Measurements from ENCODE around the gene KIRREL3.

KIRREL3 gene

DNA sequence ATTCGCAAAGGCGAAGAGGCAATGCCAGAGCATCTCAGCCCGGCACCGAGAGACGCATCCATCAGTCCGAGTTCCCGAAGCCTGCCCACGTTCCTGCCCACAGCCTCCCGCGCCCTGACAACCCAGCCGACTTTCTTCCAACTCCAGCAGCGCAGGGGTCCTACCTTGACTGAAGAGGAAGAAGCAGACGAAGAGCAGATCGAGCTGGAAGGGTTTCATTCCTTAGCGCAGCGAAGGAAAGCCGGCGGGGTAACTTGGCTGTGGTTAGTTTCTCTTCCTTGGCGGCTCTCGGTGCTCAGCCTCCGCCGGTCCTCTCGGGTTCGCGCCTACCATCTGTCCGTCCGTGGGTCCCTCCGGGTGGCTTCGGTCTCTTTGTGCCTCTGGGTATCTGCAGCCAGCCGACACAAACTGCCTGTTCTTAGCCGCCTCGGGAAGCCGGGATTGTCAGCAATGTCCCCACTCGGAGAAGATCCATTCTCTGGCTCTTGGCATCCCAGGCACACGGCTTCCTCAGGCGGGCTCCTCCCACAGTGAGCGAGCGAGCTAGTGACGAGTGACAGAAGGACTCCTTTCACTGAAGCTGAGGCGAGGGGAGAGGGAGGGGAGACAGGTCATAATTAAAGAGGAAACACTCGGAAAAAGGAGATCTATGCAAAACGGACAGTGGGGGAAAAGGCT is at the start of gene KIRREL3:
KIRREL3 (minus strand) TSS at position 480 of the 678 bp plus-strand sequence.
- DNase-seq = no peak

DNA sequence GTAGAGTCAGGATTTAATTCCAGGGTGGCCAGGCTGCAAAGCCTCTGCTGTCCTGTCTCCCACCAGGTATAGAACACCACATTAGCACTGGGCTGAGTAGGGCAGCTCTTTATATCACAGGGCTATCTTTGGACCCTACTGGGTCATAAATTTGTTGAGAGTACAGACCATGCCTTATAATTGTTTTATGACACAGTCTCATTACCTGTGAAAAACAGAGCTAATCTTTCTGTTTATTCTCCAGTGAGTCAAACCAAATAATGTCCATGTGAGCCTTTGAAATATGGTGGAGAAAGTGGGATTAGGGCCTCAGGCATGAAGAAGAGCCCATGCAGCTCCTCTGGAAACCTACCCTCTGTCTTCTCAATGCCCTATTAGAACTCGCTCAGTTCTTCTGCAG is 49.6 kb upstream of the KIRREL3 start:
- no peak for DNase-seq

DNA sequence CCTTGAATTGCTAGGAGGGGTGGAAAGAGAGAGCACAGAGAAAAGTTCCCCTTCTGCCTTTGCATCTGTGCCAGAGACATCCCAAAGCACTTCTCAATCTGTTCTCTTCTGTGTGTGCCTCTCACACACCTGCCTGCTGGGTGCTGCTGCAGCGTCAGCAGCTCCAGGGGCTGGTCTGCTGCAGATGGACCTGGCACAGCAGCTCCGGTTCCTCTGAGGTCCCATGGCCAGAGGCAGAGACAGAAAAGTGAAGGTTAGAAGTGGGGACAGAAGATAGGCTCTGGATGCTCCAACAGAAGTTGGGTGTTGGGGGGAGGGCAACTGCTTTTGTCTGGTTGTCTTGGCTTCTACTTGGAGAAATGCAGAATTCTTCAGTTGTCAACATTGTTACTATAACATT is 48.9 kb upstream of the KIRREL3 start:
- no peak for DNase-seq

DNA sequence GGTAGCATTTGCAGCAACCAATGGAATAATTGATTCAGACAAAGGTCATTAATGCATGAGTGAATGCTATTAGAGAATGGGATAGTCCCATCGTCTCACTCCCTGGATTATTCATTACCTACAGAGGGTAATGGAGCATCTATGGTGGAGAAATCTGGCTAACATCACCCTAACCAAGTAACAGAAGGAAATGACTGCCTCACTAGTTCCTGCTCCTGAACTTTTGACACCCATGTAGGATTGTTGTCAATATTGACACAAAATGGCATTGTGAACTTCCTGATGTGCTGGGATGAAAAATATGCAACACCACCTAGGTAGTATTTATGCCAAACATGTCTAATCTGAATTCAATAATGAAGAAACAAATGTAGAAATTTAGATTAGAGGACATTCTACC is 44.0 kb upstream of the KIRREL3 start:
- no peak for DNase-seq

DNA sequence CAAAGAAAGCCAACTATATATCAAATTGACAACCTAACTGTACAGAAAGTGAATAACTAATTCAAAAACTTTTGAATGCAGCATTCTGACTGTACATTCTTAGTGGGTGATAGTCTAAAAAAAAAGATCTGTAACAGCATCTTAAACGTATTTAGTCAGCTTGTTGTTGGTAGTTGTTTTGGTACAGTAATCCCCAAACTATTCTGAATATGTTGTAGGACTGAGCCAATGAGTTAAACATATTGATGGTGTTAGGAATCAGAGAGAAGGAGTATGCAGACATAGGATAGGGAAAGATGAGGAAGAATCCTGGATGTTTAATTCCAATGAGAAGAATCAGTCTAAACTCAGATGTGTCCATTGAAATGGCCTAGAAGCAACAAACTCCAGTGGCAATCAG is 41.9 kb upstream of the KIRREL3 start:
- no peak for DNase-seq

DNA sequence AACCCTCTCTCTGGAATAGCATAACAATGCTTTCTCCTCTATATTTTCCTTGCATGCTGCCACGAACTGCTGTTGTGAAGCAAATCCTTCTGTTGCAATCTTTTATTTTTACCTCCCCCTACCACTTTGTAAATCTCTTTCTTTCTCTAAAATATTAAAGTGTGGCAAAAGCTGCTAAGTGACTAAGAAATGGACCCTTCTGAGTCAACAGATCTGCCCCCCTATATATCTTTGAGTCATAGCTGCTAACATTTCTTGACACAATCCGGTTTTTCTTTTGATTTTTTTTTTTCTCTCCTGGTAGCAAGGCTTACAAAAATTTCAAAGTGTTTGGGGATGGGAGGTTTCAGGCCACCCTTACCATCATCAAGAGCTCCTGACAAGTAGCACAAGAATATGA is 39.0 kb upstream of the KIRREL3 start:
- DNase-seq = no peak

DNA sequence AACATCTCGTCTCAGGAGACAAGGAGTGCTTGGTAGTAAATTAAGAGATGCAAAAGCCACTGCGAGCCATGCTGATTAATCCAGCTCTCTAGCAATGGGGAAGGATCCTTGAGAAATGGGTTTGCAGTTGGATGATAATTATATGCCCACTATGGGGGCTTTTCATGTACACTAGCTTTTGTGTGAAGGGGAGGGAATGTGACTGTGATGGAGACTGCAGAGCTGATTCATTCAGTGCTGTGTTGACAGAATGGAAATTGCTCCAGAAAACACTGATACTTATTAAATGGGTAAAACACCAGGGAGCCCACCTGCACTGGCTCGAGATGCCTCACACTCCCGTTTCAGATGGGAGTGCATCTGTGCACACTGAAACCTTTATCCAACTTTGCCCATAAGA is 37.0 kb upstream of the KIRREL3 start:
- DNase-seq = no peak

DNA sequence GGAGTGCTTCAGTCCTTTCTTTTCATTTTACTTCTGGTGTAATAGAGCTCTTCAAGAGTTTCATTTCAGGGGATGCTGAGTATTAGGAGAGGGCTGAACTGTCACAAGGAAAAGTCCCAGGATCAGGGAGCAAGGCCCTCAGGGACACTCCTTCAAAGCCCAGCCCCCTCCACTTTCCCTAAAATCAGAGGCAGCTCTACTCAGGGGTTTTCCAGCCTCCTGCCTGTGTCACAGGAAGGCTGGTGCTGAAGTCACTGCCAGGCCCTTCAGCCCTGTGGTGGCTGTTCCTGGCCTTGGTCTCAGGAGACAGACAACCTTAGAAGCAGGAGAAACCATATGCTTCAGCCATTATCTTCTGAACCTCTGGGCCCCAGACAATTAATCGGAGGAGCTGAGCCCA is 36.4 kb upstream of the KIRREL3 start:
- no peak for DNase-seq

DNA sequence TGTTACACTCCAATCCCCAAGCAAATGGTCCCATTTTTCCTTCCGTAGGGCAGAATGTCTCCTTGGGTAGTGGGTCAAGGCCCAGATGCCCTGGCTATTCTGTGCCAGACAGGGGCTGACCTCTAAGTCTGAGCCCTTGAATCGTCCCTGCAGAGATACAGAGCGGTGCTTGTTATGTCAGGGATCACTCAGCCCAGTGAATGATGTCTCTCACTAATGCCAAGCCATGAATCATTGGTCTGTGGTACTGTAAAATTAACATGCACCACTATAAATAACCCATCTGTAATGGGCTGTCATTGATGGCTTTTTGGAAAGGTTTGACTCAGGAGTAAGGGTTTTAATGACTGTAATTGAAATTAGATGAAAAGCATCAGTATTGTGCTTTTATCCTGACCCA is 35.3 kb upstream of the KIRREL3 start:
- DNase-seq = no peak

DNA sequence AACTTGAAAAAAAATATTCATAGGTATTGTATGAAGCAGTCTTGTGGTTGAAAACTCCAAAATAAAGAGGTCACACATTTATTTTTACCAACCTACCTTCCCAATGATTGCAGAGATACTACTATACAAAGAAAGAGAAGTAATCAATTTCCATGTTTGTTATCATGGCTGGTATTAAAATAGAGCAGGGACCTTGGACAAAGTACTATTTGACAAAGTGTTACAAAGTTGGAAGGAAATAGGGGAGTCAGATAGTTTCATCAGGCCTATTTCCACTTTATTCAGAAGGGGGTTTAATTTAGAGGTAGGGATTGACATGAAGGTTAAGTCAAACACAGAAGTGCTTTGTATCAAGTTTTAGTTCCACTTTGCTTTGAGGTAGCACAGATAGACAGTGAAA is 34.4 kb upstream of the KIRREL3 start:
- no peak for DNase-seq

DNA sequence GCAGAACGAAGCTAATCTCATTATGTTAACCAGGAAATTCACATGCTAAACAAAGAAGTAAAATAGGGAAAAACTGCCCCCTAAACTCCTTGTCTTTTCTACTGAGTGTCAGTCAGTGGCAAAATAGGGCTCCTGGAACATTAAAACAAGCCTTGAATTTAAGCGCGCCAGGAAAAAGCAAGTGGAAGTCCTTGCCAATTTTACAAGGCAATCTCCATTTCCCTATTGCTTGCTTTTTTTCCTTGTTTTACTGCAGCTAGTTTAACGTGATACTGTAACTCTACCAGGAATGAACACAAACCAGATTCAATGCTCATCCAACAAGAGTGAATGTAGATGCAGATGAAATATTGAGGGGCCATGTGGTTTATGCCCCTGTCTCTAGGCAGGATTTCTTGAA is 28.1 kb upstream of the KIRREL3 start:
- DNase-seq = no peak

DNA sequence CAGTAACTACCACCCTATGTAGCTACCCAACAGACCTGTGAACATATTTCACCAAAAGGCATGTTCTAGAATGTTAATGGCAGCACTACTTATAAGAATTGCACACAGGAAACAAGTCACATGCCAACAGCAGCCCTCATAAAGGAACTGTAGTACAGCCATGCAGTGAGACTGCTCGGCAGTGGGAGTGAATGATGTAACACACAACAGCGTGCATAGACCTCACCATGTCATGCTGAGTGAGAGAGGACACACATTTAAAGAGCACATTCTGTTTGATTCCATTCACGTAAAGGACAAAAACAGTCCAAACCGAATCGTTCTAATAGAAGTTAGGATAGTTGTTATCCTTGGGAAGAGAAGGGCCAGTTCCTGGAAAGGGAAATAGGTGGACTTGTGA is 27.2 kb upstream of the KIRREL3 start:
- DNase-seq = no peak

DNA sequence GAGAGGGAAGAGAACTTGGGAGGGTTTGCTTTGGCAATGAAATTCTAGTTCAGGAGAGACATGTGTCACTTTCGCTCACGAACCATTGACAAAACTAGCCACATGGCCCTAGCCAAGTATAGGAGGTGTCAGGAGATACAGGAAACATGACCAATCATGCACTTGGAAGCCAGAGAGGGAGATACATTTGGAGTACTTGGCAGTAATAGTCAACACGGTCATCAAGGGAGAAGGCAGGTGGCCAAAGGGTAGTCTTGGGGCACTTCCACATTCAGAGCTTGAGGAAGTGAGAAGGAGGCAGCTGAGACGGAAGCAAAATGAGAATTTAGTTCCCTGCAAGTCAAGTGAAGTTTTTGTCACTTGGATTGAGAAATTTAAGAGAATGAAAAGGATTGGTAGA is 26.4 kb upstream of the KIRREL3 start:
- DNase-seq = no peak

DNA sequence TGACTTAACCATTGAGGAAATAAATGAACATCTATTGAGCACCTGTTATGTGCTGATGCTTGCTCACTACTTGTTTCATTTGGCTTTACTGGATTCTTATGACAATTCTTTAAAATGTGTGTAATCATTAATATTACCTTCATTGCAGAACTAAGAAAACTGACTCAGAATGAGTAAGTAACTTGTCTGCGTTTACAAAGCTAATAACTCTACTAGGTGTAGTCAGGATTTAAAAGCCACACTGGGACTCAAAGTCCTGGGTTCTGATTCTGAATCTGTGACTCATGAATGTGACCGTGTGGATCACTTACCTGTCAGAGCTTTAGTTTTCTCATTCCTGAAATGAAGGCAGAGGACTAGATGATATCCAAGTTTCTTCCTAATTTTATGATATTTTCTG is 23.4 kb upstream of the KIRREL3 start:
- DNase-seq = no peak

DNA sequence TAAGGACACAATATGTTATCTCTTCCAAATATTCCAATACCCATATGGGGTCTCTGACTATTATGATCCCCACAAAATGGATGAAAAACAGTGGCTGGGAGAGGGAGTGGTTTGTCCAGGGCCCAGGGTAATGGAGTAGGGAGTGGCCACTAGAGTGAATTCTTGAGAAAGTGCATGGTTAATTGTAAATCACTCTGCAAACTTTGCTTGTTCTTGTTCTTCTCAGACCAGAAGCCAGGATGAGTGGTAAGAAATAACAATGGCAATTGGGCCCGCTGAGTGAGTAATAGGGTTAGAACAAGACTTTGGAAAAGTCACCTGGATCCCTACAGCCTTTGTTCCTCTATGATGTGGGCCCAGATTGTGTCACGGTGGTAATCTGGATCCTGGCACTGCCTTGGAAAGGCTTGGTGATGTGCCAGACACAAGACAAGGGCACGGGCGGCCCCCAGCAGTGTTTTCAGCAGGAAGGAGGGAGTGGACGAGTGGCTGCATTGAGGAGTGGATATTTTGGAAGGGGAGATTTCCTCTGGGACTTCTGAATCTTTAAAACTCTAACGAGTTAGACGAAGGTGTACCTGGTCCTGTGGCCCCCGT is 18.2 kb upstream of the KIRREL3 start:
- DNase-seq = no peak

DNA sequence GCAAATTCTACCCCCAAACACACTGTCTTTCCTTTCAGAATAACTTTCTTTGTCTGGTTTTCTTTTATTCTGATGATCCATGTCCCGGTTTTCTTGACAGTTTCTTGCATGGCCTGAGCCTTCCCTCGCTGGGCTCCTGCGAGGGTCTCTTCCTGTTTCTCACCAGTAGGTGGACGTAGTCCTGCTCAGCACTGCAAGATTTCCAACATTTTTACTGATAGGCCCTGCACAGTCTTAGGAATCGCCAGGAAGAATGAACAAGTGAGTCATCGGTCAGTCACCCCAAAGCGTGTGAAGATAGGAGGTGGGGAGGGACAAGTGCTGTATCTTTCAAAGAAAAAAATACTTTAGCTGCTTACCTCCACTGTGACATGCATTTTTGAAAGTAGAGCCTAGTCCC is 16.9 kb upstream of the KIRREL3 start:
- peak; percentile 5 for DNase-seq

DNA sequence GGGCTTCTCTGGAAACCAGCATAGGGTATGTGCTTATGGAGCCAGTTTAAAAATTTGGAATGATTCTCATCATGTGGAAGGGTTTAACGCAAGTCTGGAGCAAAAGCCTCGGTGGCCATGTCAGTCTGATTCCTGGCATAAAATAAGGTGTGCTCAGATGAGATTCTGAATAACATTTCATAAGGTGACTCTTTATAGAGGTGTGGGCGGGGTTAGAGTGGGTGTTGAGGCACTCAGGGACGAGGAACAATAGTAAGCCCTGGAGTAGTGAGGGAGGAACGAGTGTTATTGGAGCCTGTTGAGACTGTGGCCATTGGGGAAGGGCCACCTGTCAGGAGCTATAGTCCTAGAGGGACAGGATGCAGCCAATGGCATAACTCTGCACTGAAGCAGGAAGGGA is 13.0 kb upstream of the KIRREL3 start:
- DNase-seq = no peak

DNA sequence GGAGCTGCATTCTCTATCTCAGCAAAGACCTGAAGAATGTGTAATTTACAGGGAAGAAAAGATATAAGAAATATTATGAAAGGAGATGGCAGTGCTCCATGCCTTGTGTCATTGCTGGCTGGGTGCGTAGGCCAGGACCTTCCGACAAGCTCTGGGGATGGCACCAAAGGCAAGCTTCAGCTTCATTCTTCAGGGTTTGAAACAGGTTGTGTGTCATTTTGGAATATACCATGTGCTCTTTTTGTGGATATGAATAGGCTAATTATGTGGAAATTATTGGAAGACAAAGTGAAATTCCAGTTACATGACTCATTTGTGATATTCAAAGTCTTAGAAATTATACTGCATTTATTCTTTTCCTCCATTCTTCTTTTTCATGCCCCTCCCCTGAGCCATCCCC is 5.7 kb upstream of the KIRREL3 start:
- DNase-seq = no peak

DNA sequence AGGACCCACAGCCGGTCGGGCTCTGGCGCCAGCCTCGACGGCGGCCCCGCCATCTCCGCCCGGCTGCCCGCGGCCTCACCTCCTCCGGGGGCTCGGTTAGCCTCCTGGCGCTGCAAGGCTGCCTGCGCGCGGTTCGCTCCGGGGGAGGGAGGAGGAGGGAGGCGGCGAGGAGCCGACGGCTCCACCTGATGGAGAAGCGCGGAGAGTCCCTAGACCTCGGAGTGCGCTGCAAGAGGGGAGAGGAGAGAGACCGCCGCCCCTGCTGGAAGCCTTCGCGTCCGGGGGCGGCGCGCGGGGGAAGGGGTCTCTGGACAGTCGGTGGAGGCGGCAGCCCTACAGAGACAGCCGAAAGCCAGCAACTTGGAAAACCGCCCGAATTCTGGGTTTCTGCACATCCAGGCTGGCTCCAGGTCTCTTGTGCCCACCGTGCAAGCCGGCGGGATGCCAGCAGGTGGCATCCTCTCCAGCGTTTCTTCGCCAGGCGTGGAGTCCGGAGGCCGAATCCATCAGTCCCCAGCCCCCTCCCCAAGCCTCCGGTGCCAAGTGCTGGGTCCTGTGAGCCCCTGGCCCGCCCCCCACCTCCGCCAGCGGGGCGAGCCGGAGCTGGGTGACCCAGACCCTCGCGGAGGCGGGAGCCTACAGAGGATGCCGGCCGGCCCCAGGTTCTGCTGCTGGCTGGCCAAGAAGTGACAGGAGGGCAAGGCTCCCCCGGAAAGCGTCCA is 2.9 kb upstream of the KIRREL3 start:
- DNase-seq = no peak

DNA sequence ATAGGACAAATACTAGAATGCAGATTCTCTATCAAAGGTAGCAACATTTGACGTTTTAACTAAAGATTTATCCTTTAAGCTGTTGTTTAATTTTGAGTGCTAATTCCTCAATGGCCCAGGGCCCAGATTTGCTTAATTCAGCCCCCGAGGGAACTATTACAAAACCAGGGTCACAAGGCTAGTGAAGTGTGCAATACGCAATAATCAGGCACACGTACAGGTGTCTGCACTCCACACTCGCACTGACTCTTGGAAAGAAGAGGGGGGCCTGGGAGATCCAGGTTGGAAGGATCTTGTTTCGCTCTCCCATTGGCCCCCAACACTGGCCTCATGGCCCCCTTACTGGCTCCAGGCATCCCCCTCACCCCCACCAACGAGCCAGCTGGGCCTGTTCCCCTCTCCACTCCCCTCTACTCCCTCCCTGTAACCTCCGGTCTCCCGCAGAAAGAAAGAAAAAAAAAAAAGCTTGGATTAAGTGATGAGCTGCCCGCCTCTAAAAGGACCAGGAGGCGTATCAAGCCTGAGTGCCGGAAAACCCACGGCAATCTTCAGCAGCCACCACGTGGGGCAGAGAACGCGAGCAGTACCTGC is 2.2 kb upstream of the KIRREL3 start:
- no peak for DNase-seq

DNA sequence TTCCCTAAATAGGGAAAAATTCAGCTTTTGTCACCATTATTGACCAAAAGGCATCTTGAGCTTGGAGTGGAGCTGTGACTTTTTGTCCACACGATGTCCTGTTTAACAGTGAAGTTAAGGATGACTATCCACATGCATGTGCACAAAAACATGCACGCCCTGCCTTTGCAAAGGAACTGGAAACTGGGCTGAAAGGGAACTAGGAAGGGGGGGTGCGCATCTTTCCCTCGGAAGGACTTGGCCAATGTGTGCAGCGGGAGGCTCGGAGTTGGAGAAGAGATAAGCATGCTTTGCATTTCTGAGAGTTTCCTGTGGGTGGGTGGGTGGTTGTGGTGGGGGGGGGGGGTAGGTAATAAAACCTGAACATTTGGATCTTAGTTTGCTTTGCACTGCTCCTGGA is 411 bp upstream of the KIRREL3 start:
- no peak for DNase-seq

DNA sequence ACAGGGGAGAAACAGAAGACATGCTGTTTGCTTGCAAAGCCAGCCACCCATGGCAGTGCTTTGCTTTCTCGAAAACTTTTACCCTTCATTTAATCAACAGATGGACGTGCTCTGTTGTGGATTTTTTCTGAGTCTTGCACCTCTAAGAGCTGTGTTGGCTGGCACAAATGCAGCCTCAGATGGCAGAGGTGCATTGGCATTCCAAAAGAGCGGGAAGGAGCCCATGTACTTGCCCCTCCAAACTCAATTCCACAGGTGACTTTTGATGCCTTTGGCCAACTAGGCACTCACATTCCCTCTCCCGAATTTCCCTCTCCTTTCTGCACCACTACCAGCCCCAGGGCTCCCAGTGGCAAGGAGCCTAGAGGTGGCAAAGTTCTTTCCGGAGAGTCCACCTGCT is 1.2 kb downstream of the KIRREL3 start:
- no peak for DNase-seq

DNA sequence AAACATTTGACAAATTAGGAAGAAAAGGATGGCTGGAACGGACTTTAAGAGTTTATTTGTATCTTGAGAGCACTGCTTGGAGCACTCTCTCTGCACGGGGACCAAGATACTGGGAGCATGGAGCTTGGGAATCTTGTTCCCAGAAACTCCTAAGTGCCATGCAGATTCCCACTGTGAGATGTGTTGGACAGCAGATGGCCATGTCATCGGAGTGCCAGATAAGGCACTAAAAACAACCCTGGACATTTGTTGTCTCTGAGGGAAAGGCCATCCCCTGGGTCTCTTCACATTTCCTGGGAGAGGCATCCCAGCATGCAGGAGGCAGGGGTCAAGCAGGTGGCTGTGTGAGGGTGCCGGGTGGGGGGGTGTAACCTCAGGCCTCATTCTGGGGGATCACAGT is 2.9 kb downstream of the KIRREL3 start:
- no peak for DNase-seq

DNA sequence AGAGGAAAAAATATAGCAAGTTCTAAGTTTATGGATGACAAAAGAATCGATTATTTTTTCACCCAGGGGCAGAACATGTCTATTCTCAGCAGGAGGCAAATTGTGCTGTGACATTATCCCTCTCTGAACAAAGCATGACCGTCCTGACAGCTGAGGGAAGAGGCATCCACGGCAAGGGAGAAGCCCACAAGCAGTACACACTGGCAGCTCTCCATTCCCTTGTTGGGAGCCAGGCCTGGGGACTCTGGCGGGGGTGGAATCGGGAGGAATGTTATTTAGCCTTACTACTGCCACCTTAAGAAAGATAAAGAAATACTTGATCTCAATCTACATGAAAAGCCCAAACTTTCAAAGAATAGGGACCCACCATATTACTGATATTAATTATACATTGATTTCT is 3.4 kb downstream of the KIRREL3 start:
- no peak for DNase-seq

Measured in GOT3 (cell line).